T-cell (primary cell): ENCODE data around the gene ZIC5. TPM values are rescaled to one million over a fixed set of nuclear protein-coding genes. Genes with fewer than 3 reads are reported as not detected.
"Not testable (repeated sequence)": the region's sequence is repeated elsewhere in the genome, so short reads cannot be mapped to it uniquely, and the experiment has no call there.

ENCODE experiments used
- ATAC-seq, 4 experiments: fragments of 200-7000 bp in 3 of 4; fragments of 150-1000 bp in 1 of 4; cut with Tn5 transposase; replicated peaks in 1 of 4; 1 replicate in 3 of 4; 2 replicates in 1 of 4; pipeline ENCODE4 v1.10.0; 2021; ENCODE audit warnings: moderate library complexity in 3 of 4, mild to moderate bottlenecking in 2 of 4, moderate number of reproducible peaks in 1 of 4
- CTCF ChIA-PET, 2 donors: fragments of 300-600 bp; sonication (Branson Sonifier 250); formaldehyde crosslinking; loops; one replicate each; lab custom pipeline; 2022; ENCODE audit warnings: antibody characterized with exemption in 2 of 2; lab: Charles Lee
- POLR2A ChIA-PET, 2 donors: fragments of 300-600 bp; sonication (Branson Sonifier 250); formaldehyde crosslinking; loops; one replicate each; lab custom pipeline; 2022; ENCODE audit warnings: antibody characterized with exemption in 2 of 2; lab: Charles Lee
- DNase-seq, 35 experiments: peaks; one replicate each; pipeline versions ENCODE4 v3.0.0 to v3.0.0-alpha.2; 2013 to 2023
- H3K27ac ChIP-seq: one replicate; pipeline ENCODE4 v1.5.1; 2013; ENCODE audit warnings: low read length
- H3K27me3 ChIP-seq, 2 experiments: replicated peaks in 1 of 2; 1 replicate in 1 of 2; 2 replicates in 1 of 2; pipeline versions ENCODE4 v1.6.1 to v1.7.0; 2013; ENCODE audit warnings: low read length in 1 of 2, mixed read lengths in 1 of 2; ENCODE audit not compliant: control insufficient read depth in 2 of 2, insufficient read depth in 2 of 2; ENCODE audit errors: extremely low read depth in 1 of 2
- H3K36me3 ChIP-seq, 2 donors: 1 replicate in 1 of 2; 2 replicates in 1 of 2; pipeline versions ENCODE4 v1.6.1 to v1.7.0; 2013; ENCODE audit warnings: low read length in 1 of 2; ENCODE audit not compliant: control insufficient read depth in 2 of 2, insufficient read depth in 1 of 2; ENCODE audit errors: extremely low read depth in 1 of 2
- H3K4me1 ChIP-seq, 2 experiments: 1 replicate in 1 of 2; 2 replicates in 1 of 2; pipeline versions ENCODE4 v1.6.1 to v1.7.0; 2013; ENCODE audit warnings: low read length in 2 of 2, mixed read lengths in 1 of 2; ENCODE audit not compliant: insufficient read depth in 2 of 2, control insufficient read depth in 1 of 2; ENCODE audit errors: extremely low read depth in 1 of 2
- H3K4me3 ChIP-seq, 2 donors: 1 replicate in 1 of 2; 2 replicates in 1 of 2; pipeline versions ENCODE4 v1.5.1 to v1.7.0; 2013; ENCODE audit warnings: mild to moderate bottlenecking in 2 of 2, low read length in 1 of 2, moderate library complexity in 1 of 2; ENCODE audit not compliant: control insufficient read depth in 1 of 2; ENCODE audit errors: extremely low read depth in 1 of 2
- H3K9me3 ChIP-seq: 2 replicates; pipeline ENCODE4 v1.7.0; 2013
- H3K27ac Mint-ChIP-seq, 2 donors: one replicate each; pipeline ENCODE4 v1.8.0; 2020 to 2021; ENCODE audit warnings: mild to moderate bottlenecking in 2 of 2, mixed read lengths in 2 of 2
- H3K27me3 Mint-ChIP-seq, 2 donors: one replicate each; pipeline ENCODE4 v1.8.0; 2021 to 2022; ENCODE audit warnings: mixed read lengths in 2 of 2
- H3K36me3 Mint-ChIP-seq: one replicate; pipeline ENCODE4 v1.8.0; 2021; ENCODE audit warnings: mixed read lengths
- H3K4me1 Mint-ChIP-seq, 3 donors: one replicate each; pipeline ENCODE4 v1.8.0; 2020 to 2022; ENCODE audit warnings: mixed read lengths in 3 of 3, mild to moderate bottlenecking in 1 of 3
- H3K4me3 Mint-ChIP-seq, 3 donors: one replicate each; pipeline ENCODE4 v1.8.0; 2020 to 2022; ENCODE audit warnings: mild to moderate bottlenecking in 3 of 3, mixed read lengths in 3 of 3, moderate library complexity in 3 of 3
- H3K9me3 Mint-ChIP-seq, 3 donors: one replicate each; pipeline ENCODE4 v1.8.0; 2020 to 2022; ENCODE audit warnings: mixed read lengths in 3 of 3
- WGBS: methylation state at CpG from one replicate; pipeline ENCODE4 v1.1.5; 2013; ENCODE audit warnings: missing lambda C conversion rate; ENCODE audit not compliant: insufficient coverage; 5-methylcytosine and 5-hydroxymethylcytosine counted together
- total RNA-seq, 35 experiments: library from RNA in 6 of 35; stranded (reverse) in 6 of 35; fragments of 120-200 nt in 1 of 35; gene quantifications; one replicate each; pipeline versions ENCODE4 v1.2.1 to v1.2.4 and lab custom pipeline; 2013 to 2026

ZIC5 gene
- total RNA-seq, 5 donors from 2014 or later (not counting 1 experiment from before 2014, with no cell fraction given): 0.07 to 0.09 (median 0.09) TPM; not detected in 2

DNA sequence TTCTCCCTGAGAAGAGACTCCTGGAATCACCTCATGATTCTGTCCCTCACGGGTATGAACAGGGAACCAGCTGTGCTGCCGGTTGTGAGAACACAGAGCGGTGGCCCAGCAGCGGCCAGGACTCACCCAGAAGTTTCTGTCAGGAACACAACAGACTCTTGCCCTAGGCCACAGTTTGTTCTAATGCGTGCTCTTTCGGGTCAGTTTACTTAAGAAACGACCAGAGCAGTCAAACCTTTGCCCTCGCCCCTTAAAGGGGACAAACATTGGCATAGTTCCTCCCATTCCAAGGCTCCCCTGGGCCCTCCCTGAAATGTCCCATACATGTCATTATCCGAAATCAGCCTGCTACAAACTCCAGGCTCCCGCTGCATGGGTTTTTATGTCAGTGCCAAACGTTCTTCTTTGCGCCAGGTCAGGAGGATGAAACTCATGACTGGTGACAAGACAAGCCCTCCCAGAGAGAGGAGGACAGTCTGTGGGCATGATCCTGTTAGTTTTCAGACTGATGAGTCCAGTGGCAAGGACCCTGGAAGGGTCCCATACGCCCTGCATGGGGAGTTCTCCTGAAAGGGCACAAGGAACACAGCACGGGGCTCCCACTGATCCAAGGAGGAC, 18.3 kb downstream of the ZIC5 start:
- peaks cover 6 to 70% of the 10 kb centered on the region in 2 experiments for H3K27me3 ChIP-seq

DNA sequence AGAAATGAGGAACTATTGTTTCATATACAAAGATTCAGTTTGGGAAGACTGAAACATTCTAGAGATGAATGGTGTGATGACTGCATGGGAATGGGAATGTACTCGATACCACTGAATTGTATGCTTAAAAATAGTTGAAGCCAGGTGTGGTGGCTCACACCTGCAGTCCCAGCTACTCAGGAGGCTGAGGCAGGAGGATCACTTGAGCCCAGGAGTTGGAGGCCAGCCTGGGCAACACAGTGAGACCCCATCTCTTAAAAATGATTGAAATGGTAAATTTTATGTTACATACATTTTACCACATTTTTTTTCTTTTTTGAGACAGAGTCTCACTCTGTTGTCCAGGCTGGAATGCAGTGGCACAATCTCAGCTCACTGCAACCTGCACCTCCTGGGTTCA, 19.9 kb downstream of the ZIC5 start:
- H3K9me3 Mint-ChIP-seq, H3K27ac Mint-ChIP-seq, DNase-seq, H3K4me3 ChIP-seq, ATAC-seq, H3K36me3 ChIP-seq, H3K9me3 ChIP-seq, H3K4me3 Mint-ChIP-seq, H3K36me3 Mint-ChIP-seq, H3K27ac ChIP-seq: not testable (repeated sequence)
- Mint-ChIP-seq H3K27me3 (peaks cover 62 to 84% of the 10 kb centered on the region in 2 donors), H3K4me1 (peaks cover 8 to 11% (median 10%) of the 10 kb centered on the region in 3 donors)
- H3K27me3 ChIP-seq: peaks cover 6 to 68% of the 10 kb centered on the region in 2 experiments
- WGBS: 80% methylated on average over 1 of the region's 1 CpG
- ChIA-PET CTCF (interaction anchor here (0.6 to 0.8 kb wide), 3 partner anchors 63 to 303 kb away, joined by 3 to 4 read pairs (median 3); no protein-coding TSS in a partner anchor), POLR2A (interaction anchor here in 1 of 2 donors (0.6 to 0.7 kb wide), 2 partner anchors 35 to 842 kb away, joined by 3 to 5 read pairs; no protein-coding TSS in a partner anchor)
- H3K4me1 ChIP-seq: peaks cover 2 to 13% of the 10 kb centered on the region in 2 experiments

More for the DNA sequence above, 18.3 kb downstream of the ZIC5 start:
- no peaks in the 10 kb centered on the region for H3K36me3 ChIP-seq
- Mint-ChIP-seq H3K27ac (no peak overlapping the region), H3K4me1 (peaks cover 14 to 24% (median 20%) of the 10 kb centered on the region in 3 donors), H3K4me3 (no peak overlapping the region), H3K36me3 (no peaks in the 10 kb centered on the region), H3K9me3 (no peaks in the 10 kb centered on the region), H3K27me3 (peaks cover 55 to 85% of the 10 kb centered on the region in 2 donors)
- no peak overlapping the region for H3K4me3 ChIP-seq
- 79% methylated on average over 13 of the region's 14 CpGs for WGBS
- DNase-seq (no peak), ATAC-seq (no peak)
- ChIA-PET POLR2A (interaction anchor here in 1 of 2 donors (0.7 kb wide), 1 partner anchor 610 kb away, joined by 3 read pairs; no protein-coding TSS in a partner anchor), CTCF (no interaction called here)
- H3K9me3 ChIP-seq: no peaks in the 10 kb centered on the region
- peaks cover 2 to 26% of the 10 kb centered on the region in 2 experiments for H3K4me1 ChIP-seq
- no peak overlapping the region for H3K27ac ChIP-seq

DNA sequence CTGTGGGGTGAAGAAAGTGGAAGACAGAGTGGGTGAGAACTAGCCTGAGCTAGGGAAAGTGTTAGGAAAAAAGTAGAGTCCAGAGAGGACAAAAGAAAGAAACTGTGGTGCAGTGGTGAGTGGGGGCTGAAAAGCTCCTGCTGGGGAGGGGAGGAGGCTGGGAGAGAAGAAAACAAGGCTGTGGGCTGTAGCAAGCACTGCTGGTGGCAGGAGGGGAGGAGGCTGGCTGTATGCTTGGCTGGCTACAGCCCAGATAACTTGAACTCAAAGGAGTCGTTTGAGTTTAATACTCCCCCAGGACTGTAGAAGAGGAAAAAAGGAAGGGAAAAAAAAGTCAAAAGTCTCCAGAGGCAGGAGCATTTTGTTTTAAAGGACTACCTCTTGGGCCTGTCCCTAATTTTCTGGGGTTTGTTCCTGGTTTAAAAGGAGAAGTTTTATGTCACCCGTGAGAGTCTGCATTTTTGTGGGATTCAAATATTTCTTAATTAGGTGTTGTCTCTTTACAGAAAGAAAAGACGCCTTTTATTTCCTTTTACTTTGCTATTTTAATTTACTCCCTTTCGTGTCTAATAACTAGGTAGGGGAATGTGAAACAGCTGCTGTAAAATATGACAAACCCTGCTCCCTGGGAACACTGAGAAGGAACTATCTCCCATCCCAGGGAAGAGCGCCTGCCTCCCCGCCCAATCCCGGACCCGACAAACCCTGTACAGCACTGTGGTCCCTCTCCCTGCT, 21.7 kb downstream of the ZIC5 start:
- no peak for DNase-seq
- no peak overlapping the region for H3K4me3 ChIP-seq
- Mint-ChIP-seq H3K36me3 (no peaks in the 10 kb centered on the region), H3K4me1 (no peaks in the 10 kb centered on the region), H3K27me3 (peaks cover 57 to 79% of the 10 kb centered on the region in 2 donors), H3K9me3 (no peaks in the 10 kb centered on the region), H3K4me3 (no peak overlapping the region), H3K27ac (no peak overlapping the region)
- no peaks in the 10 kb centered on the region for H3K36me3 ChIP-seq
- POLR2A ChIA-PET: no interaction called here
- H3K27ac ChIP-seq: no peak overlapping the region
- no CpG with 5 or more reads among the region's 8 CpGs for WGBS
- H3K9me3 ChIP-seq: no peaks in the 10 kb centered on the region
- H3K27me3 ChIP-seq: peaks cover 6 to 66% of the 10 kb centered on the region in 2 experiments
- H3K4me1 ChIP-seq: no peaks in the 10 kb centered on the region
- CTCF ChIA-PET: no interaction called here
- no peak for ATAC-seq

DNA sequence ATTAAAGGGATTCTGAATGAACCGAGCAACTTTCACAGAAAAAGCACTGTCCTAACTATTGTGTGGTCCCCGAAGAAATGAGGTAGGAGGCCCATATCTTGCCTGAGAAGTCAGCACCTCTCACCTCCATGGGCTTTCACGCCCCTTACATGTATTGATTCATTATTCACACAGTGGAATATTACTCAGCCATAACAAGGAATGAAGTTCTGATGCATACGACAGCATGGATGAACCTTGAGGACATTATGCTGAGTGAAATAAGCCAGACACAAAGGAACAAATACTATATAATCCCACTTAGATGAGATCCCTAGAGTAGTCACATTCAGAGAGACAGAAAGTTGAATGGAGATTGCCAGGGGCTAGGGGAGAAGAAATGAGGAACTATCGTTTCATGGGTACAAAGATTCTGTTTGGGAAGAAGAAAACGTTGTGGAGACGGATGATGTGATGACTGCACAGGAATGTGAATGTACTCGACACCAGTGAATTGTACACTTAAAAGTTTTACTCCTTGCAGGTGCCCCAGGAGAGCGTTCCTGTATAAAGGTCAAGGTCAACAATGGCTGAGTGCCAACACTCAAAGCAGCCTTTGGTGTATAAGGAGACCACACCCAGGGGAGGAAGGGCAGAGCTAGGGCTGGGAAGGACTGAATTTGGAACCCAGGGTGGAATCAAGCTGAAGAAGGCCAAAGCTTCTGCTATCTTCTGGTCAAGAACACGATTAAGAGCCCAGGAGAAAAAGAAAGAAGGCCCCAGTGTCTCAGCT, 22.5 kb downstream of the ZIC5 start:
- POLR2A ChIA-PET: no interaction called here
- 74% methylated on average over 7 of the region's 10 CpGs for WGBS
- Histone ChIP-seq H3K9me3 (no peaks in the 10 kb centered on the region), H3K27ac (no peak overlapping the region), H3K36me3 (no peaks in the 10 kb centered on the region), H3K4me1 (no peaks in the 10 kb centered on the region), H3K27me3 (peaks cover 6 to 65% of the 10 kb centered on the region in 2 experiments), H3K4me3 (no peak overlapping the region)
- no peak for DNase-seq
- H3K27ac Mint-ChIP-seq: no peak overlapping the region
- H3K9me3 Mint-ChIP-seq: no peaks in the 10 kb centered on the region
- no peak for ATAC-seq
- H3K27me3 Mint-ChIP-seq: peaks cover 60 to 78% of the 10 kb centered on the region in 2 donors
- CTCF ChIA-PET: no interaction called here
- no peaks in the 10 kb centered on the region for H3K4me1 Mint-ChIP-seq
- no peaks in the 10 kb centered on the region for H3K36me3 Mint-ChIP-seq
- no peak overlapping the region for H3K4me3 Mint-ChIP-seq

DNA sequence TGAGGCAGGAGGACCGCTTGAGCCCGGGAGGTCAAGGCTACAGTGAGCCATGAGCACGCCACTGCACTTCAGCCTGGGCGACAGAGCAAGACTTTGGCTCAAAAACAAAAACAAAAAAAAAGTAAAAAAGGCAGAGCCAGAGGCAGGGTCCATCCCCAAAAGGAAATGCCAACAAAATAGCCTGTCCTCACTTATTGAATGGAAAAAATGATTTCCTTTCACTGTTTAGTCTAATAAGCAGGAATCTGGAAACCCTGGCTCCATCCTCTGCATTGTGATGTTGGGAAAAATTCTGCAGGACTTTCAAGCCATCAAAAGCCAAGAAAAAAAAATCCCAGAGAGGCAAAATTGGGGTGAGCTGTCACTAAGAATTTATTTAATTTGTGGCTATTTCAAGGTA, 23.2 kb downstream of the ZIC5 start:
- no peaks in the 10 kb centered on the region for H3K4me1 Mint-ChIP-seq
- WGBS: 94% methylated on average over 3 of the region's 4 CpGs

DNA sequence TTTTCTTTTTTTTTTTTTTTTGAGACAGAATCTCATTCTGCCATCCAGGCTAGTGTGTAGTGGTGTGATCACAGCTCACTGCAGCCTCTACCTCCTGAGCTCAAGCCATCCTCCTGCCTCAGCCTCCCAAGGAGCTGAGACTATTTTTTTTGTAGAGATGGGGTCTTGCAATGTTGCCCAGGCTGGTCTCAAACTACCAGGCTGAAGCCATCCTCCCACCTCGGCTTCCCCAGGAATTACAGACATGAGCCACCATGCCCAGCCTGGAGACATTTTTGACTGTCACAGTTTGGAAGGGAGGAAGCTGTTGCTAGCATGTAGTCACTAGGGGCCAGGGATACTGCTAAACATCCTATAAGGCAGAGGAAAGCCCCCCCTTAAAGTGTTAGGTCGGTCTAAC, 23.9 kb downstream of the ZIC5 start:
- Mint-ChIP-seq H3K36me3 (no peaks in the 10 kb centered on the region), H3K4me1 (no peaks in the 10 kb centered on the region), H3K4me3 (no peak overlapping the region), H3K27me3 (peaks cover 58 to 70% of the 10 kb centered on the region in 2 donors), H3K27ac (no peak overlapping the region), H3K9me3 (no peaks in the 10 kb centered on the region)
- DNase-seq: no peak
- H3K36me3 ChIP-seq: no peaks in the 10 kb centered on the region
- H3K9me3 ChIP-seq: no peaks in the 10 kb centered on the region
- H3K27me3 ChIP-seq: peaks cover 6 to 63% of the 10 kb centered on the region in 2 experiments
- no CpG with 5 or more reads among the region's 2 CpGs for WGBS
- CTCF ChIA-PET: no interaction called here
- POLR2A ChIA-PET: no interaction called here
- H3K27ac ChIP-seq: no peak overlapping the region
- no peak for ATAC-seq
- no peak overlapping the region for H3K4me3 ChIP-seq
- H3K4me1 ChIP-seq: no peaks in the 10 kb centered on the region

More for the DNA sequence above, 23.2 kb downstream of the ZIC5 start:
- ATAC-seq (no peak), DNase-seq (no peak)
- POLR2A ChIA-PET: no interaction called here
- H3K27me3 ChIP-seq: peaks cover 6 to 63% of the 10 kb centered on the region in 2 experiments
- no peak overlapping the region for H3K27ac Mint-ChIP-seq
- no peaks in the 10 kb centered on the region for H3K9me3 Mint-ChIP-seq
- no peak overlapping the region for H3K4me3 ChIP-seq
- H3K4me3 Mint-ChIP-seq: no peak overlapping the region
- no peaks in the 10 kb centered on the region for H3K4me1 ChIP-seq
- no peak overlapping the region for H3K27ac ChIP-seq
- CTCF ChIA-PET: no interaction called here
- peaks cover 57 to 74% of the 10 kb centered on the region in 2 donors for H3K27me3 Mint-ChIP-seq
- H3K36me3 ChIP-seq: no peaks in the 10 kb centered on the region
- H3K9me3 ChIP-seq: no peaks in the 10 kb centered on the region
- H3K36me3 Mint-ChIP-seq: no peaks in the 10 kb centered on the region
